SK-N-SH (cell line): Measurements from ENCODE around the gene MRPL23.

ENCODE experiments used
- MEF2A ChIP-seq: IDR thresholded peaks from 2 replicates; pipeline ENCODE4 v1.4.0; 2012; ENCODE audit warnings: low read depth, borderline replicate concordance
- TF ChIP-seq, protein P1 (sequence below): IDR thresholded peaks from 2 replicates; pipeline ENCODE4 v1.4.0; 2012; ENCODE audit warnings: low read depth

DNA sequence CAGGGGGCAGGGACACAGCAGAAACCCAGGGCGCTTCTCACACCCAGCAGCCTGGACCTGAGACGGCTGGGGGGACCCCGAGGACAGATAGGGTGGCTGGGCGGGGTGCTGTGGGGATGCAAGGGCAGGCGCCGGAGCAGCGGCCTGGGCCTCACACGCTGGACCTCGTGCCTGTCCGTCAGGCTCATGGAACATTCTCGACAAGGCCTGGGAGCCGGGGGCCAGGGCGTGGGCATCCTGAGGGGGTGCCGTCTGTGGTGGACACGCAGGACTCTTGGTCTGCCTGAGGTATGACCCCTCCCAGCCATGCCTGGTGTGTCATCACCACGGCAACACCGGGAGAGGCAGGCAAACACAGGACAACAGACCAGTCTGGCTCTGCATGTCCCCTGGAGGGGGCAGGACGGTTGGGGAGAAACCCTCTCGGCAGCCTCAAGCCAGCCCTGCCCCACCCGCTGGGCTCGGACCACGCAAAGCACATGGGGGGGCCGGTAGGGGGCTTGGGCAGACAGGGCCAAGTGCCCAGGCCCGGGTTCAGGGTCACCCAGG is 21.4 kb downstream of the MRPL23 start:
- no peak for TF ChIP-seq MEF2A
- TF ChIP-seq, protein P1, sequence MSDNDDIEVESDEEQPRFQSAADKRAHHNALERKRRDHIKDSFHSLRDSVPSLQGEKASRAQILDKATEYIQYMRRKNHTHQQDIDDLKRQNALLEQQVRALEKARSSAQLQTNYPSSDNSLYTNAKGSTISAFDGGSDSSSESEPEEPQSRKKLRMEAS, result no peak
